GM12891 (cell line): Measurements from ENCODE around the gene ZNF212.
"Not testable (repeated sequence)": the region's sequence is repeated elsewhere in the genome, so short reads cannot be mapped to it uniquely, and the experiment has no call there.

Experiments used
- DNase-seq: peaks from one replicate; pipeline ENCODE4 v3.0.0; 2011; ENCODE audit warnings: low spot score; ENCODE audit not compliant: insufficient read length
- FAIRE-seq: peaks from 2 replicates; lab custom pipeline; 2011; peaks lifted over from hg19 to GRCh38; lab: Jason Lieb, UNC
- PAX5 ChIP-seq: IDR thresholded peaks from 2 replicates; pipeline ENCODE4 v1.6.1; 2011; ENCODE audit warnings: low read length, moderate library complexity, mild to moderate bottlenecking; ENCODE audit not compliant: insufficient read depth, severe bottlenecking
- POLR2A ChIP-seq: IDR thresholded peaks from 2 replicates; pipeline ENCODE4 v1.6.1; 2011; ENCODE audit warnings: low read depth, low read length, control low read depth
- POLR2AphosphoS5 ChIP-seq: IDR thresholded peaks from 2 replicates; pipeline ENCODE4 v1.6.1; 2011; ENCODE audit warnings: low read depth, low read length, control low read depth
- POU2F2 ChIP-seq: IDR thresholded peaks from 2 replicates; pipeline ENCODE4 v1.6.1; 2011; ENCODE audit warnings: low read depth, mild to moderate bottlenecking, control low read depth, low read length, moderate library complexity
- SPI1 ChIP-seq: IDR thresholded peaks from 2 replicates; pipeline ENCODE4 v1.6.1; 2011; ENCODE audit warnings: low read depth, low read length, control low read depth
- TAF1 ChIP-seq: IDR thresholded peaks from 2 replicates; pipeline ENCODE4 v1.6.1; 2011; ENCODE audit warnings: low read depth, low read length, control low read depth

Gene ZNF212

DNA sequence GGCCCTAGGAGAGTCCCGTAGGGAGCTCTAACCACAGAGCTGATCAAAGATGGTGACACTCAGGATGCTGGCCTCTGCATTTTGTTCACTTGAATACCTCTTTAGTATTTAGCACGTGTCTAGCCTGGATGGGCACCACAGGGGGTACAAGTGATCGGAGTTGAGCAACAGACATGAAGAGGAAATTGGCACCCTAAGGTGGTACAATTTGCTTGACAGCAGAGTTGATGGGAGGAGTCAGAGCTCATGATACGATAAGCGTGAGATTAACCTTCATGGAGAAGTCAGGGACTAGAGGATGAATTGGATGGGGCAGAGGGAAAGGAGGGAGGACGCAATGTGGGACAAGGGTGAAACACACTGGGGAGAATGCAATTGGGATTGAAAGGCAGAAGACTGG is 9.9 kb upstream of the ZNF212 start:
- no peak for FAIRE-seq
- TF ChIP-seq SPI1 (no peak), POLR2A (no peak), TAF1 (no peak), POU2F2 (no peak), PAX5 (no peak), POLR2AphosphoS5 (no peak)
- DNase-seq = no peak

DNA sequence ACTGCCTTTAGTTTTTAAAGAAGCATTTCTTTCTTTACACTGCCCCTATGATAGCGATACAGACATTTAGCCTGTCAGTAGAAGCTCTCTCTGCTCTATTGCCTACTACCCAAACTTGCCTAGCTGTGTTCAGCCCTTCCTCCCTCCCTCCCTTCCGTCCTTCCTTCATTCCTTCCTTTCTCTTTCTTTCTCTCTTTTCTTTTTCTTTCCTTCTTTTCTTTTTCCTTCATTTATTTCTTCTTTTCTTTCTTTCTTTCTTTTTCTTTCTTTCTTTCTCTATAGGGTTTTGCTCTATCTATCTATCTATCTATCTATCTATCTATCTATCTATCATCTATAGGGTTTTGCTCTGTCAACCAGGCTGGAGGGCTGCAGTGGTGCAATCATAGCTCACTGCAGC is 7.1 kb upstream of the ZNF212 start:
- DNase-seq (no peak), FAIRE-seq (no peak)
- TF ChIP-seq POU2F2 (no peak), POLR2AphosphoS5 (no peak), TAF1 (no peak), PAX5 (no peak), SPI1 (no peak), POLR2A (no peak)

DNA sequence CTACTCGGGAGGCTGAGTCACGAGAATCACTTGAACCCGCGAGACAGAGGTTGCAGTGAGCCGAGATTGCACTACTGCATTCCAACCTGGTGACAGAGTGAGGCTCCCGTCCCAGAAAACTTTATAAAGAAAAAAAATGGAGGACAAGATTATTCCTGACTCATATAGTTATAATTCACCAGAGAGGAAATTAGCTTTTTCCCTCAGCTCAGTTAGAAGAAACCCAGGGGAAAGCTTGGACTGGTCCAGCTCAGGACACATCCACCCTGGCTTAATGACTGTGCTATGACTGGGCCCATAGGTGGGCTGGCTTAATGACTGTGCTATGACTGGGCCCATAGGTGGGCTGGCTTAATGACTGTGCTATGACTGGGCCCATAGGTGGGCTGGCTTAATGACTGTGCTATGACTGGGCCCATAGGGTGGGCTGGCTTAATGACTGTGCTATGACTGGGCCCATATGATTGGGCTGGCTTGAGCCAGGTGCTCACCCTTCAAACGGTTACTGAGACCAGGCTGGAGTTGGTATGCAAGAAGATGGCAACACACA is 5.7 kb upstream of the ZNF212 start:
- not testable (repeated sequence) for FAIRE-seq, DNase-seq

DNA sequence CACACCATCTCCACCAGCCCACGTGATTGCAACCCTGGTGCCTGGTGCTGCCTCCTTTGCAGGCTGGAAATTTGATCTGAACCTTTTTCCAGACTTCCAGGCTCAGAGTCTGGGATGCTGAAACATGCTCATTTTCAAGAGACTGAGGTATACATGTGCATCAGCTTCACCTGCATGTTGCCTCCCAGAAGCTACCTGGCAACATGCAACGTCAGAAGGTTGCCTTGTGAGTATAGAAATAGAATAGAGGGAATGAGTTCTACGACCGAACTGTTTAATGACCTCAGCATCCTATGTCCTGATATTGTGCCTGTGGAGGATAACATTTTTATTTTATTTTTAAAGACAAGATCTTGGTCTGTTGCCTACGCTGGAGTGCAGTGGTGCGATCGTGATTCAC is 1.9 kb upstream of the ZNF212 start:
- FAIRE-seq = no peak
- TF ChIP-seq POLR2AphosphoS5 = no peak
- no peak for TF ChIP-seq POU2F2
- no peak for TF ChIP-seq PAX5
- TF ChIP-seq POLR2A = no peak
- no peak for TF ChIP-seq SPI1
- no peak for TF ChIP-seq TAF1
- no peak for DNase-seq

DNA sequence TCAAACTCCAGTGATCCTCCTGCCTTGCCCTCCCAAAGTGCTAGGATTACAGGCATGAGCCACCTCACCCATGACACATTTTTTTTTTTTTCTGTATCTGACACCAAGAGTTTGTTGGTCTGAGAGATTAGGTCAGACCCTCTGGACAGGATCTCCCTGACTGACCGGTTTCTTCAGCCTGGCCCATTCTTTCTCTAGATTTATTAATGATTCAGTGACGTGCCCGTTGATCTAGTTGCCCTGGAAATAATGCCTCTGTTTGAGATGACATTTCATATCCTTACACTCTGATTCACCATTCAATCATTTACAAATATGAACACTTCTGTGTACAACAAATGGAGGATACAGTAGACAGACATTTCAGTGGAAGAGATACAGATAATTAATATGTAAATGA is 1.4 kb upstream of the ZNF212 start:
- DNase-seq = no peak
- no peak for FAIRE-seq
- TF ChIP-seq POLR2AphosphoS5 (no peak), PAX5 (no peak), SPI1 (no peak), POLR2A (no peak), TAF1 (no peak), POU2F2 (no peak)

DNA sequence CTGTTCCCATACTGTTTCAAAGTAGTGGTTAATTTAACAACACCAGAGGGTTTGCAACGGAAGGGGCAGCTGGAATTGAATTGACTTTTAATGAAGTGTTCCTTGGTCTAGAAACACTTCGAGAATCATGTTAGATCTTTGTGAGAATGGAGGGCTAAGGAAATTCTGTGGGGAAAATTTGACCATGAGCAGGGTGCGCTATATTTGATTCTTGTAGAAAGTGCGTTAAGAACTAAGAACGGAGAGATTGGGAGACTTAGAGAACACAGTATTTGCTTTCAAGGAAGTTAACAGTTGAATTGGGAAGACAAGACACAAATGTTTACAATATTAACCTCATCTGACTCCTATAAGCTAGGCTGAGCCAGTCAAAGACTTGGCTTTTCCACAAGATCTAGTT is 1.2 kb downstream of the ZNF212 start:
- FAIRE-seq = no peak
- no peak for DNase-seq

DNA sequence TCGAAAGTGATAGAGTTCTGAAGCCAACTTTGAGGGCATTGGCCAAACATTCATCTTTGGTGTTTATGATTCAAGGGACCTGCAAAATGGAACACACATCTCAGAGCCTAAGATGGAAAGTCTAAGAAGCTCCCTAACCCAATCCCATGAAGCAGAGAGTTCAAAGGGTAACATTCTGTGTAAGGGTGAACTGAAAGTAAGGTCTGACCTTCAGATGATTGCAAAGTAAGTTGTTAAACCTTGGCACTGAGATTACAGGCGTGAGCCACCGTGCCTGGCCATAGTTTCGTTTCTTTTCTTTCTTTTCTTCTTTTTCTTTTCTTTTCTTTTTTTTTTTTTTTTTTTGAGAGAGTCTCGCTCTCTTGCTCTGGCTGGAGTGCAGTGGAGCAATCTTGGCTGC is 2.2 kb downstream of the ZNF212 start:
- TF ChIP-seq POU2F2 = no peak
- no peak for TF ChIP-seq POLR2AphosphoS5
- TF ChIP-seq PAX5 = no peak
- TF ChIP-seq POLR2A = no peak
- TF ChIP-seq TAF1 = no peak
- TF ChIP-seq SPI1 = no peak
- no peak for DNase-seq
- FAIRE-seq = no peak

More for the DNA sequence above, 1.2 kb downstream of the ZNF212 start:
- TF ChIP-seq PAX5 = no peak
- TF ChIP-seq TAF1 = no peak
- TF ChIP-seq POLR2A = no peak
- no peak for TF ChIP-seq SPI1
- no peak for TF ChIP-seq POLR2AphosphoS5
- TF ChIP-seq POU2F2 = no peak

DNA sequence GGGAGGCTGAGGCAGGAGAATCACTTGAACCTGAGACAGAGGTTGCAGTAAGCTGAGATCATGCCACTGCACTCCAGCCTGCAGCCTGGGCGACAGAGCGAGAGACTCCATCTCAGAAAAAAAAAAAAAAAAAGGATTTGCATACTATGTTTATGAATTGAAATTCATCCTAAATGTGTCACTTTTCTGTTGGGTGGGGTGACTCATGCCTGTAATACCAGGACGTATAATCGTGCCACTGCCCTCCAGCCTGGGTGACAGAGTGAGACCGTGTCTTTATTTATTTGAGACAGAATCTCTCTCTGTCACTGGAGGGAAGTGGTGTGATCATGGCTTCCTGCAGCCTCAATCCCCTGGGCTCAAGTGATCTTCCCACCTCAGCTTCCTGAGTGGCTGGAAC is 5.8 kb downstream of the ZNF212 start:
- FAIRE-seq = no peak
- no peak for DNase-seq
- TF ChIP-seq POLR2A (no peak), SPI1 (0 out of 2 replicates have a peak, but pooled peaks have one; percentile 19), POU2F2 (peak; percentile 62; the same call in 1 of the 2 replicates), POLR2AphosphoS5 (no peak)

DNA sequence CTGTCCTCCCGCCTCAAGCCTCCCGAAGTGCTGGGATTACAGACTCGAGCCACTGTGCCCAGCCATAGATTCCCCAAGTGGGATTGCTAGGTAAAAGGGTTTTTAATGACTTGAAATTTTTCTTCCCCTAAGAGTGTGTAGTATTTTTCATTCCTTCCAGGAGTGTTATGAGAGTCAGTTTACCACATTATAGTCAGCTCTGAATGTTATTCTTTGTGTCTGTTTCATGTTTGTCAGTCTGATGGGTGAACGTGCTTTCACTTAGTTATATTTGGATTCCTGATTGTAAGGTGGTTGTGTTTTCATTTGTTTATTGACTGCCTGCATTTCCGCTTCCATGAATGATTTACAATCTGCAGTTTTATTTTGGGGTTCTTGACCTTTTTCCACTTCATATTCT is 6.3 kb downstream of the ZNF212 start:
- FAIRE-seq (peak; percentile 72), DNase-seq (no peak)
- TF ChIP-seq TAF1 = no peak
- TF ChIP-seq POU2F2 = no peak

DNA sequence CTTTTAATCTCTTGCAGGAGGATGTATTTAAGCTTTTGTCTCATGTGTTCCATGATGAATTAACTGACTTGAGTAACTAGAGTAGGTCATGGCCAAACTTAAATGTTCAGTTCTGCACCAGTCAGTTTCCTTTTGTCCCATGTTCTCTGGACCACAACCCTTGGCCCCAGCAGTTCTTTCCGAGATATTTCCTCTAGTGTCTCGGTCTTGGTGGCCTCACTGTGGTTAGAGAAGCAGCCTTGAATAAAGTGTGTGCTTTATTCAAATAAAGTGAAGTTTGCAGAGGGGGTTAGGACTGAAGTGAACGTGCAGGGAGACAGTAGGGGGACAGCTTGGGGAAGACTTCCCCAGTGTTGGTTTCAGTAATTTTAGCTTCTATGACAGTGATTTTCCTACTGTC is 9.3 kb downstream of the ZNF212 start:
- no peak for TF ChIP-seq POU2F2
- no peak for TF ChIP-seq POLR2AphosphoS5
- TF ChIP-seq SPI1 = no peak
- no peak for DNase-seq
- FAIRE-seq = peak; percentile 70

DNA sequence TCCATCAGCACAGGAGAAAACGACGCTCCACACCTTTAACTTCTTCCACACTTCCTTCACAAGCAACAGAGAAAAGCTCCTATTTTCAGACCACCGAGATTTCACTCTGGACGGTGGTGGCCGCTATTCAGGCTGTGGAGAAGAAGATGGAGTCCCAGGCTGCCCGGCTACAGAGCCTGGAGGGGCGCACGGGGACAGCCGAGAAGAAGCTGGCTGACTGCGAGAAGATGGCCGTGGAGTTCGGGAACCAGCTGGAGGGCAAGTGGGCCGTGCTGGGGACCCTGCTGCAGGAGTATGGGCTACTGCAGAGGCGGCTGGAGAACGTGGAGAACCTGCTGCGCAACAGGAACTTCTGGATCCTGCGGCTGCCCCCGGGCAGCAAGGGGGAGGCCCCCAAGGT is 10.7 kb downstream of the ZNF212 start:
- FAIRE-seq, DNase-seq: not testable (repeated sequence)

DNA sequence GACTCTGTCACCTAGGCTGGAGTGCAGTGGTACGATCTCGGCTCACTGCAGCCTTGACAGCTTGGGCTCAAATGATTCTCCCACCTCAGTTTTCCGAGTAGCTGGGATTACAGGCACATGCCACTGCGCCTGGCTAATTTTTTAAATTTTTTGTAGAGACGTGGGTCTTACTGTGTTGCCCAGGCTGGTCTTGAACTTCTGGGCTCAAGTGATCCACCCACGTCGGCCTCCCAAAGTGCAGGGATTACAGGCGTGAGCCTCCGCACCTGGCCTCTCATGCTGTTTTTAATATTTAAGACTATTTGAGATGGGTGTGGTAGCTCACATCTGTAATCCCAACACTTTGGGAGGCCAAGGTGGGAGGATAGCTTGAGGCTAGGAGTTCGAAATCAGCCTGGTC is 12.1 kb downstream of the ZNF212 start:
- not testable (repeated sequence) for DNase-seq, FAIRE-seq
